GM12892 (cell line): ENCODE results near the gene LIMS2.

Experiments used
- POLR2A ChIP-seq: IDR thresholded peaks from 2 replicates; pipeline ENCODE4 v1.6.1; 2011; ENCODE audit warnings: low read depth, low read length, control low read depth
- TAF1 ChIP-seq: IDR thresholded peaks from 2 replicates; pipeline ENCODE4 v1.6.1; 2011; ENCODE audit warnings: low read depth, mild to moderate bottlenecking, control low read depth, low read length, borderline replicate concordance

GRCh38 chr2:127721978-127722355, 46.6 kb upstream of the LIMS2 start:
- TF ChIP-seq POLR2A (no peak), TAF1 (no peak)
